ENCODE results near the gene MAP4K5.
"Not testable (repeated sequence)": the region's sequence is repeated elsewhere in the genome, so short reads cannot be mapped to it uniquely, and the experiment has no call there.

Gene MAP4K5

DNA sequence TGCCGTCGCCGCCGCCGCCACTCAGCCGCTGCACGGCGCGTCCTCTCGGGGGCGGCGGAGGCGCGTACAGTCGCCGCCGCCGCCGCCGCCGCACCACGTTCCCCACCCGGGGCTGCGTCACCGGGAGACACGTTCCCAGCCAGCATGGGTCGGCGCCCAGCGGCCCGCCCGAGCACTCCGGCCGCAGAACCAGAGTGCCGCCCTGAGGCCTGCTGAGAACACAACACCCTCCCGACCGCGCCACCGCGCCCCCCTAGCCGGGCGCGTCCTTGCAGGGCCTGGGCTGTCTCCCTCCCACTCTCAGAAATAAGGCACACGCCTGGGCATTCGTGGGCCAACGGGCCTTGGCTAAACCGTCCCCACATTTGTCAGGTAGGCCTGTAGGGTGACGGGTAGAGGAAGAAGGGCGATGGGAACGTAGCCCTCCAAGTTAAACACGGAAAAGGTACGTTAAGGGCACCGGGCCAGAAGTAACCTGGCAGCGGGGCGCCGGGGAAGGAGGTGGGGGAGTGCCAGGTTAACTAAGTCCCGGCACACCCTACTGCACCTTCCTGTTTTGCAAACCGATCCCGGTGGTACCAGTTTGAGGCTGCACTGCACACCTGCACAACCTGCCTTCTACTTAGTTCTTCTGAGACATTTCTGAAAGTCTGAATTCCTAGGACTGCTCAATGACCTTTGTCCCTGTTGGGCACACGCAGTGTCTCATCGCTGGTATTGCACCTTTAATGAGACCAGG is at the start of gene MAP4K5:
TSS of gene MAP4K5 (minus strand) at position 68 of the 739 bp plus-strand sequence. CDS start 520 bp downstream, outside the sequence.
- DNase-seq: peak; percentile 82

DNA sequence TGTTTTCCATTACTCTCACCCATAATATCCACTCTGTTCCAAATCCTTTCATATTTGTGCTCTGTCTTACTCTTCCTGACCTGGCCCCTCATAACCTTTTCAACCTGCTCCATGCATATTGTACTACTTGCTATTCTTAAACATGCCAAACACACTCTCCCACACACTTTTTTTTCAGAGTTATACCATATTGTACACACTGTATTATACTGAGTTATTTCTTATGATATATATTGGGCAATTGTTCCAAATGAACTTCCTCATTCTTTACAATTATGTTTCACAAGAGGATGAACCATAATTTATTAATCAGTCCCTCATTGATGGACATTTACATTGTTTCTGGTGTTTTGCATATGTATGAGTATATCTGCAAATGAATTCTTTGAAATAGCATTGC is 46.1 kb upstream of the MAP4K5 start:
- no peak for DNase-seq

DNA sequence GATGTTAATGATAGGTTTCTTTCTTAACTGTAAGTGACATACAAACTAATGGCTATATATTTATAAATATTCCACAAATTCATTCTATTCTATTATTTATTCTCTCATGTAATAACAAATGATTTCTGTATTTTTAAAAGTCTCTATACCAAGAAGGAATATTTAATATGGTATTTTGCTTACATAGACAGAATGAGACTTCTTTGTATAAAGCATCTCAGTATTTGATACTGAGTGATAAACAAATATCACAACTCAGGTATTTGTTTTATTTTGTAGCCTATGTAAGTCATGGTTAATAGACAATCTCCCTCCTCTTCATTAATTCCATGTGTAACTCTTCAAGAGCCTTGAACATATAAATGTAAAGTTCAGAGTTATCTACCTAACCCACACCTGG is 45.6 kb upstream of the MAP4K5 start:
- no peak for DNase-seq

DNA sequence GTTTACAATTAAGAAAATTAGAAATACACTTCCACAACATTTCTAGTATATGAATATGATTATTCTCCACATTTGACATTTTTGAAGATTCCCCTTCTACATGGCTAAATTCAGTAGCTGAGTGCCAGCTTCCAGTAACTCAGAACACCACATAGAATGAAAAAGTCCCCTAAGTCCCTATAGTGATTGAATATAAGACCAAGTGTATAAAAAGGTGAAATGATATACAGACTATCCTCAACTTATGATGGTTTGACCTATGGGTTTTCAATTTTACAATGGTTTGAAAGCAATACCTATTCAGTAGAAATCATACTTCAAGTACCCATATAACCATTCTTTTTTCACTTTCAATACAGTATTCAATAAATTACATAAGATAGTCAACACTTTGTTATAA is 43.4 kb upstream of the MAP4K5 start:
- DNase-seq: no peak

DNA sequence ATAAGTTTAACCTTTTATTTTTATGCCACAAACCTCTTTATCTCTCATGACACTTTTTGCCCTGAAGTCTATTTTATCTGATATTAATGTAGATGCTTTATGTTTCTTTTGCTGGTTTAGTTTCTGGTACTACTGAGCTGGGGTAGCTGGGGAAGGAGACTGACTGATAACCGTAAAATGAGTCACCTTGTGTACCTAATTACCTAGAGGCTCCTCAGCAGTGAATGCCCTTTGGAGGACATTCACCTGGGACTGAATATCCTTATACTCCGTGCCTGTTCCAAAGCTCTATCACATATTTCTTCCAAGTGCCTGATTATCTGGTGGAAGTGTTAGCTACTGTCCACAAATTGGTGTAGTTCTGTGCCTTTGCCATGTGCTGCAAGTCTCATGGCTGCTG is 41.5 kb upstream of the MAP4K5 start:
- no peak for DNase-seq

DNA sequence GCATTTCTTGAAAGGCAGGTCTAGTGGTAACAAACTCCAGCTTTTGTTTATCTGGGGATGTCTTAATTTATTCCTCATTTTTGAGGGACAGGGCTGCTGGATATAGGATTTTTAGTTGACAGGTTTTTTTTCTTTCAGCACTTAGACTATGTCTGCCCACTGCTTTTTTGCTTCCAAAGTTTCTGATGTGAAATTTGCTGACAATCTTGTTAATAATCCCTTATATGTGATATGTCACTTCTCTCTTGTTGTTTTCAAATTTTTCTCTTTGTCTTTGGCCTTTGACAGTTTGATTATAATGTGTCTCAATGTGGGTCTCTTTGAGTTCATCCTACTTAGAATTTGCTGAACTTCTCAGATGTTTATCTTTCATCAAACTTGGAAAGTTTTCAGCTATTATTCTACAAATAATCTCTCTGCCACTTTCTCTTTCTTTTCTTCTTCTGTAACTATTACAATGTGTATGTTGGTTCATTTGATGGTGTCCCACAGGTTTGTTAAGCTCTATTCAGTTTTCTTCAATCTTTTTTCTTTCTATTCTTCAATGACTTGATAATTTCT is 37.4 kb upstream of the MAP4K5 start:
- no peak for DNase-seq

DNA sequence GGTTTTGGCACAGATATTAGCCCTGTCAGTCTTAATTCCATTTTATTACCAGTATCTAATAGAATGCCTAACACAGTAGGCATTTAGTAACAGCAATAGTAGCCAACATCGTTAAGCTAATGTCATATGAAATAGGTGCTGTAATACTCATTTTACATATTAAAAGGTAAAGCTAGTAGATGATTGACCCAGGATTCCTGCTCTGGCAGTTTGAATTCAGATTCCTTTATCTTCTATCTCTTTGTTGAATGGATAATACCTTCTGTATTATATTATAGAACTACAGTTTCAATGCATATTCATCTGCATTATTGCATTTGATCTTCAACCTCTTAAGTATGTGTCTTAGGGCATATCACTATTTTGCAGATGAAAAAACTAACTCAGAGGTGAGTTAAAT is 30.5 kb upstream of the MAP4K5 start:
- DNase-seq: no peak

DNA sequence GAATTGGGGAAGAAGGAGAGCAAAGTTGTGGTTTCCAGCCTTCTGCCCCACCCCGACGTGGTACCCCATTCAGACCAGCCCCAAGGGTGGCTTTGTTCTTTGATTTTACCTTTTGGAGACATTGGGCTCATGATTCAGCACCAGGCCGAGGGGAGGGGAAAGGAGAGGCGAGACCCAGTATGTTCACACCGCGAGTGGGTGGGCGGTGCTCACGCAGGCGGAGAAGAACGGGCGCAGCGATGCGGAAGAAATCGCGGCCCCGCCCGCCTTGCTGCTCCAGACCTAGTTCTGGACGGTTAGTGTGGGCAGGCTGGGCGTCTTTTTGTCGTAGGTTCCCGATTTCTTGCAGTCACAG is 28.5 kb upstream of the MAP4K5 start:
- no peak for DNase-seq

DNA sequence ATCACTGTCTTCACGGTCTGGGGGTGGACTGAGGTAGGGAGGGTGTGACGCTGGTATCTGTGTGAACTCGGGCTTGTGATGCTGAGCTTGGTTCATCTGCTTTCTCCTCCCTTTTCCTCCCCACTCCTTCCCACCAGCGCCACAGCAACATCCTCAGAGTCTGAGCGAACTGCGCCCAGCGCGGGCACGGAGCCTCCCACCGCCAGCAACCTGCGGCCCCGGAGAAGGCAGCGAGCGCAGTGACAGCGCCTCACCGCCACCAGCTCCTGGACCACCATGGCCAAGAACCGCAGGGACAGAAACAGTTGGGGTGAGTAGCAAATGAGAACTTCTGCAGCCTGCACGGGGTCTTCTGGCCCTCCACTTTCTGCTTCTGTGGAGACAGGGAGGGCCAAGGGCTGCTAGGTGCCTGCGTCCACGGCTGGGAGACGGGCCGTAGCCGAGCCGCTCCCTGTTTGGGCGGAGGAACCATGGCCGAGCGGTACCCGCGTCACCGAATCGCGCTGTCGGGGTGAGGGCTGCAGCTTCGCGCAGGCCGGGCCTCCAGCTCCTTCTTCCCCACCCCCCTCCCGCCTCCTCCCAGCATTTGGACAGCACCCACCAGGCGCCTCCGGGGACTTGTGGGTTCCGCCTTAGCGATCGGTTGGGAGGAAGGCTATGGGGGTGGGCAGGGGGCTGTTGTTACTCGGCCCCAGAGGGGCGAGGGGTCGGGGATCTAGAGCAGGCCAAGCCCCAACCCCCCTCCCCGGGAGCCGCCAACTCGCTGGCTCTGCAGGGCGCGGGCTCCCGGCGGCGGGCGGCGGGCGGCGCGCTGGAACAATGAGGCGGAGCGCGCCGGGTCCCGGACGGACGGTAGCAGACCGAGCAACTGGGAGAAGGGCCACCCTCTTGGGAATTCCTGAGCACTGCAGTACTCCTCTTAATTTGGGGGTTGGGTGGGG is 27.9 kb upstream of the MAP4K5 start, which contains the start of gene ATL1:
TSS of gene ATL1 (plus strand) at position 156 of the 941 bp plus-strand sequence. CDS start at position 277, 121 bp downstream.
- peak; percentile 16 for DNase-seq

DNA sequence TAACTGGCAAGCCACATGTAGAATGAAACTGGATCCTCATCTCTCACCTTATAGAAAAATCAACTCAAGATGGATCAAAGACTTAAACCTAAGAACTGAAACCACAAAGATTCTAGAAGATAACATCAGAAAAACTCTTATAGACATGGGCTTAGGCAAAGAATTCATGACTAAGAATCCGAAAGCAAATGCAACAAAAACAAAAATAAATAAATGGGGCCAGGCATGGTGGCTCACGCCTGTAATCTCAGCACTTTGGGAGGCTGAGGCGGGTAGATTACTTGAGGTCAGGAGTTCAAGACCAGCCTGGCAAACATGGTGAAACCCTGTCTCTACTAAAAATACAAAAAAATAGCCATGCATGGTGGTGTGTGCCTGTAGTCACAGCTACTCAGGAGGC is 20.4 kb upstream of the MAP4K5 start:
- not testable (repeated sequence) for DNase-seq

DNA sequence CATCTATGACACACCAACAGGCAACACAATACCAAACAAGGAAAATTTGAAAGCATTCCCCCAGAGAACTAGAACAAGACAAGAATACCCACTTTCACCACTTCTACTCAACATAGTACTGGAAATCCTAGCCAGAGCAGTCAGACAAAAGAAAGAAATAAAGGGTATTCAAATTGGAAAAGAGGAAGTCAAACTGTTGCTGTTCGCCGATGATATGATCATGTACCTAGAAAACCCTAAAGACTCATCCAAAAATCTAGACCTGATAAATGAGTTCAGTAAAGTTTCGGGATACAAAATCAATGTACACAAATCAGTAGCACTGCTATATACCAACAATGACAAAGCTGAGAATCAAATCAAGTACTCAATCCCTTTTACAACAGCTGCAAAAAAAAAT is 19.5 kb upstream of the MAP4K5 start:
- DNase-seq: no peak

DNA sequence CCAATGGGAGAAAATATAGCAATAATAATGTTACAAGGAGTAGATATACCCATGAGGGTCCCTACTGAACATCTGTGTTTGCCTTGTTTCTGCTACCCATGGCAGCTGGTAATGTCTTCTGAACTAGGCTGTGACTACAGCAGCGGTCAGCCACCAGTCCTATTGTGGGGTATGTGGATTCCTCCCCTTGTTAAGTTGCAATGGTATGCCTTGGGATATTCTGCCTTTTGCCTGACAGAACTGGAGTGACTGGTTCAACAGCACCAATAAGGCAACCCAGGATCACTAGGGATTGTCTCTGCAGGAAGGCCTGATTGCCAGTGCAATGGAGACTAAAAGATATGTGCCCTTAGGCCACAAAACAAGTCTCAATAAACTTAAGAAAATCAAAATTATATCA is 17.9 kb upstream of the MAP4K5 start:
- DNase-seq: no peak

DNA sequence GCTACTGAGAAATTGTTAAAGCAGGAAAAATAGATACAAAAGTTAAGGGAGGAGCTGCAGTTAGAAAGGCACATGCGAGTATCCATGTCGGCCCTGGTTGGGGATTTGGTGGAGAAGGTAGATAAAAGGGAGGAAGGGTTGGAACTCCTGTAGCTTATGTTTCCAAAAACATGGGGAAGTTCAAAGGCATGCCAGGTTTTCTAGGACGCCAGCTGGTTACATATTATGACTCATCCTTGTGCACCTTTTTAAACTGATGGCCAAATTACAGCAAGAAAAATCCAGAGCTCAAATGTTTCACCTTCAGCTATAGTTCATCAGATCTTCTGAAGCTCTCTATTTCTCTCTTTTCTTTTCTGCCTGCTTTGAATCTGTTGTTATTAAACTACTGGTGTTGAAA is 13.2 kb upstream of the MAP4K5 start:
- DNase-seq: no peak

DNA sequence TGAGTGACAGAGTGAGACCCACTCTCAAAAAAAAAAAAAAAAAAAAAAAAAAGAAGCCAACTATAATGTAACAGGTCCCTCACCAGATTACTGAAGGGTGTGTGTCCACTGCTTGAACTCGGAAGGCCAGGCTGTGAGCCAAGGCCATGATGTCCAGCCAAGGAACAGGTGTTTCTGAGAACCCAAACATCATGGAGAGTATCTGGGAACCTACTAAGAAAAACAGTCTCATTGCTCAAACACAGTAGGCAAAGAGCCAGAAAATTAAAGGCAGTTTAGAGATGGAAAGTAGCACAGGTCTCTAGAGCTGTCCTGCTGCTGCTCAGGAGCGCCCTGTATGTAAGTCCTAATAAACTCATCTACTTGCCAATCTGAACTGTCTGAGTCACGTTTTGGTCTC is 12.5 kb upstream of the MAP4K5 start:
- DNase-seq: no peak

DNA sequence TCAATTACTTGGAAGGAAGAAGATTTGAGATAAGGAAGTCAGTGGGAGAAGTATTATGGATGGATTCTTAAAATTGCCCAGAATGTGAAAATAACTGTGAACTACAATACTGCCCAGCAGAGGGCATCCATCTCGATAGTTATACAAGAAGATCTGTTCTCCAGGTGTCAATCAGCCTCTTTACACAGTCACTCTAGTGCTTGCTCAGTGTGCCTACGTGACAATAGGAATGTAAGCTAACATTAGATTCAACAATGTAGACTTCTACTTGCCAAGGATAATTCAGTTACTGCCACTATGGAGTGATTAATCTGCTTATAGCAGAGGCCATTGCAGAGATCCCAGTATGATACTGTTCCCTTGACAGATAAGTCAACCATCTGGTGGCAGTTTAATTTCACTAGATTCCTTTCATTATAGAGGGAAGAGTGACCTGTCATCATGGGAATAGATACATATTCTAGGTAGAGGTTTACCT is 10.6 kb upstream of the MAP4K5 start:
- no peak for DNase-seq

DNA sequence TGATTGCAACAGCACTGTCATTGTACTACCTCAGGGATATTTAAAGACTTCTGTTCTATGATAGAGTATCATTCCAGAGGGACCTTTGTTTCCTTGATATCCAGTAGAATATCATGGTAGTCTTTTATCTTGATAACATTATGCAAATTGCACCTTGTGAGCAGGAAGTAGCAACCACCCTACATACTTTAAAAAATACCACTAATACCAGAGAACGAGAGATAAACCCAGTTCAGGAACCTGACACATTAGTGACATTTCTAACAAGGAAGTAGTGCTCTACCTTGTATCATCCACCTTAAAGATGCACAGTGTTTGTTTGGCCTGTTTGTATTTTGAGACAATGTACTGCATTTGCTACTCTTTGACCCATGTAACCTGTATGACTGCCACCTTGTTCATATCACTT is 8.8 kb upstream of the MAP4K5 start:
- no peak for DNase-seq

DNA sequence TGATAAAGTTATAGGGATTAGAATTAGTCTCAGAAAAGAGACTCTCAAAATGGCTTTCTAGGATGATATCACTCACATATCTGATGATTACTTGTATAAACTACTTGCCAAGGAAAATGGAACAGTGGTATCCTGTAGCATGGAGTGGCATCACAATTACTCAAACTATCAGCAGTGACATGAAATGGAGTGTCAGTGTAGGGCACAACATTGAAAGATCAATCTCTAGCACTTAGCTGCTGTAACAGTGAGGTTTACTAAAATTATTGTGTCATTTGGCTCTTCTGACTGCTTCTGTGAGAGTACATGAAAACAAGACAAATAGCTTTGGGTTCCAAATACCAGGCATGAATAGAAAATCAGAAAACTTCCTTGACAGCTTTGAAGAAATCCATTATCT is 6.7 kb upstream of the MAP4K5 start:
- DNase-seq: no peak

DNA sequence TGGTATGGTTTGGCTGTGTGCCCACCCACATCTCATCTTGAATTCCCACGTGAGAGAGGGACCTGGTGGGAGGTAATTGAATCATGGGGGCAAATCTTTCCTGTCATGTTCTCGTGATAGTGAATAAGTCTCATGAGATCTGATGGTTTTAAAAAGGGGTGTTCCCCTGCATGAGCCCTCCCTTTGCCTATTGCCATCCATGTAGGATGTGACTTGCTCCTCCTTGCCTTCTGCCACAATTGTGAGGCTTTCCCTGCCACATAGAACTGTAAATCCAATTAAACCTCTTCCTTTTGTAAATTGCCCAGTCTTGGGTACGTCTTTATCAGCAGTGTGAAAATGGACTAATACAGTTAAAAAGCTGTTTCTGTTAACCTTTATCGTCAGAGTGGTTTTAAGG is 5.7 kb upstream of the MAP4K5 start:
- DNase-seq: not testable (repeated sequence)

DNA sequence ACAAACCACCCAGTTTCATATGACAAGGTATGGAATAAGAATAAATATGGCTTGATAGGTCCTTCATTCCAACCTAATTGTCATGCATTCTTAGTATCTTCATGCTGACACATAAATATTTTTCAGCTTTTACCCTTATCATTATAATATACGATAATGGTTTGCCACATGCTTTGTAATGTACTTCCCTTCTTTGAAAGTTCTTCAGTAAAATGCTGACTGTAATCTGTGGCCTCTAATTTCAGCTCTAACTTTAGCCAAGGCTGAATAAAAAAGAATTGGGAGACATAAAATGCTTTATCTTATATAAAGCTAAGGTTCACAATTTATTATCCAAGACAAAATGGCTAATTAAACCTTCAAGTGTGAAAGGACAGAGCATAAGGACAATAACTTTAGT is 2.6 kb upstream of the MAP4K5 start:
- no peak for DNase-seq

DNA sequence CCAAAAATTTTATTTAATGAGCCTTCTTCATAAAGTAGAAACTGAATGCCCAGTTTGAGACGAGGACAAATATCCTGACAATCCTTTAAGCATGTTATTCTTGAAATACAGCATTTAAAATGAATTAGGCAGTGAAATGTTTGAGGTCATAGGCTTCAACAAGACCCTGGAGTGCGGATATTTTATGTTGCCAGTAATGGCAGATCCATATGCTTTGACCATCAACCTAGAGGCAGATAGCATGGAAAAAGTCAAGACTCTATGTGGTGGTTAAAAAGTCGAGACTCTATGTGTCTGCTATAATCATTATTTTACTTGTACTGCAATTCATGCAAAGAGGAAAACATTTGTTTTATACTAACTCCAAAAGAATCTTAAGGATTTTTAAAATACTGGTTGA is 2.0 kb upstream of the MAP4K5 start:
- no peak for DNase-seq

DNA sequence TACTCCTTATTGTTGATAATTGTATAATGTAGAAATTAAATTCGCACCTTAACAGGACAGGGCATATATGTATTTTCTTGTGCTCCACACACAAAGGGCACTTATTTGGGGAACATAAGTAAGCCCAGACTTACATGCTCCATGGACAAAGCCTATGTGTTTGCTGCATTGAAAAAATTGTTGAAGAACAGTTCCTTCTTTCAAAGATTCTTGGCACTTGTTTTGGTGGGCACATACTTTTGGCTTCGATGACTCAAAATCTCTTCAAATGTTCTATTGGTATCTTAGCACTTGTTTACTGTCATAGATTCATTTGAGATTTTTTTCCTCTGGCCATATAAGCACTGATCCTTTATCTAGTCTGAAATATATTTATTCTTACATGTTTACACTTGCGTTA is 1.4 kb upstream of the MAP4K5 start:
- no peak for DNase-seq

DNA sequence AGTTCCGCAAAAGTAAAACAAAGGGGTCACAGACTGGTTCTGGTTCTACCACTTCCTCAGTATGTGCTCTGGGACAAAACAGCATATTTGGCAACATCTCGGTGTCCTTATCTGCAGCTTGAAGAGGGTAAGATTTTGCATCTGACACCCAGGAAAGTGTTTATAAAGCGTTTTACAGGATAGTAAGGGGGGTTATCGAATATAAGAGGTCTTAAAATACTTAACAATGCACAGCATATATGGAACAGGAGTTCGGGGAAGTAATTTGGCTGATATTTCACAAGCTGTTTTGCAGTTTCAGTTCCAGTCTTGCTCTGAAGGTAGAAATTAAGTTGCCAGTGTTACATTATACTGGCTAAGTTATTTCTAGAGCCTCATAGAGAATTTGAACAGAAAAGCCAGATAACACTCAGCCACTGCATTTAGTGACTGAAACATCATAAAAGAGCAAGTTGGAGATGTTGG is 904 bp upstream of the MAP4K5 start:
- no peak for DNase-seq

Measured in activated effector memory CD4-positive, alpha-beta T cell treated with Interleukin-2 at 50 U/mL for 16 hours (primary cell).